NCI-H1694 treated with DMSO at 0.1 percent for 48 hours (cell line): ENCODE measurements around the gene KIAA2012.

Experiments used
- DNase-seq: peaks from one replicate; lab custom pipeline; 2025; lab: John Stamatoyannopoulos, UW

KIAA2012 gene

GRCh38 chr2:202043475-202043874, 29.6 kb upstream of the KIAA2012 start:
- no peak for DNase-seq

- no peak for DNase-seq
Observed at GRCh38 chr2:202044777-202045176, 28.3 kb upstream of the KIAA2012 start.

DNA sequence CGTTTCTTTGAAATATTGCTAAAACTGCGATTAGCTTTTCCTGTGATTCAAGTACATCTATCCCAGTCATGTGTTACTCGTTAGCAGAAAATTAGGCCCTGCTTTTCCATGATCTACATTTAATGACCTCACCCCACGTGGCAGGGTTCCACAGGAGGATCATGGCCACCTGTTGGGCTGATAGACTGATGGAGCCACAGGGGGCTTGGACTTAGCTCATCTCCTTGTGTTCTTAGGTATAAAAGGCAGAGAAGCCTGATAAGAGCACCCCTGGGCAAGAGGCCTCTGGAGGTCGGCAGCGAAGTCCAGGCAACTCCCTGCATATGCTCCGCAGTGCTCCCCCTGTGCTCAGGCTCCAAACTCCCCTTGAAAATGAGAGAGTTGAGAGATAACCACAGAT, 26.5 kb upstream of the KIAA2012 start:
- DNase-seq: no peak

DNA sequence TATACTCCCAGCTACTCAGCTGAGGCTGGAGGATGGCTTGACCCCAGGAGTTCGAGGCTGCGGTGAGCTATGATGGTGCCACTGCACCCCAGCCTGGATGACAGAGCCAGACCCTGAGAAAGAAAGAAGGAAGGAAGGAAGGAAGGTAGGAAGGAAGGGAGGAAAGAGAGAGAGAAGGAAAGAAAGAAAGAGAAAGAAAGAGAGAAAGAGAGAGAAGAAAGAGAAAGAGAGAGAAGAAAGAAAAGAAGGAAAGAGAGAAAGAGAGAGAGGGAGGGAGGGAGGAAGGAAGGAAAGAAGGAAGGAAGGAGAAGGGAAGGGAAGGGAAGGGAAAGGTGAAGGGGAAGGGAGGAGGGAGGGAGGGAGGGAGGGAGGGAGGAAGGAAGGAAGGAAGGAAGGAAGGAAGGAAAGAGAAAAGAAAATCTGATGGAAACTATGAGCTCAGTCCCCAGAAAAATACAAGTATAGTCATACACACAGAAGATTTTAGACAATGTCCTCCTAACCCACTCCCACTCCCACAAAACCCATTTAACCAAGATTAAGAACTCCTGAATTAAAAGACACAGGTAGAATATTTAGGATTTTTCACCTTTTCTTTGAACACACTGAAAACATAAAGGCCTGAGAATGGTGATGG, 23.8 kb upstream of the KIAA2012 start:
- no peak for DNase-seq

DNA sequence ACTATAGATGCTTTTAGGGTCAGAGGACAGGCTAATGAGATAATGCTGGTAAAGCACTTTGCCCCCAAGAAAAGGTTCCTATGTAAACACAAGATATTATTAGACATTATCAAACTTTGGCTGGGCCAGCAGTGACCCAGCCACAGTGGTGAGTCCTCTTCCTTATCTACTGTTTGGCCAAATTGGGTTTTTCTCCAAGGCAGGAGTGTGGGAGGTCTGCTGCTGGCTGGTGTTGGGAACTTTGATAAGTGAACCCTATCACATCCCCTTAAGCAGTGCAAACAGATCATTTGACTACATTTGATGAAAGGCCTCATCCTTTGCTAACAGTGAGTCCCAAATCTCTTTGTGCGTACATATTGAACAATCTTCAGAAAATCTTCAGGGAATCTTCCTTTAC, 23.2 kb upstream of the KIAA2012 start:
- DNase-seq: no peak

DNA sequence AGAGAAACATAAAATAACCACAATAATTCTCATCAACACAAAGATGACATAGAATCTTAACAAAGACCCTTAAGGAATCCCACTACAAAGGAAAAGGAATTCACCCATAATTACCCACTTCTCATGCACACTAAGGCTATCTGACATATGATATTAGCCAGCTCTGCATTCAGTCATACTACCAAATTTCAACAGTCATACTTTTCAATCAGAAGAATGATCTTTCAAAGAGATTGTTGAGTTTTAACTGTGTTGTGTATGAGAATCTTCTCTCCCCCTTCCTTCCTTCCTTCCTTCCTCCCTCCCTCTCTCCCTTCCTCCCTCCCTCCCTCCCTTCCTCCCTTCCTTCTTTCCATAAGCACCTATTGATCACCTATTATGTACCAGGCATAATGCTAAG, 22.4 kb upstream of the KIAA2012 start:
- DNase-seq: no peak

- DNase-seq: no peak
Observed at GRCh38 chr2:202051499-202052161, 21.4 kb upstream of the KIAA2012 start.

DNA sequence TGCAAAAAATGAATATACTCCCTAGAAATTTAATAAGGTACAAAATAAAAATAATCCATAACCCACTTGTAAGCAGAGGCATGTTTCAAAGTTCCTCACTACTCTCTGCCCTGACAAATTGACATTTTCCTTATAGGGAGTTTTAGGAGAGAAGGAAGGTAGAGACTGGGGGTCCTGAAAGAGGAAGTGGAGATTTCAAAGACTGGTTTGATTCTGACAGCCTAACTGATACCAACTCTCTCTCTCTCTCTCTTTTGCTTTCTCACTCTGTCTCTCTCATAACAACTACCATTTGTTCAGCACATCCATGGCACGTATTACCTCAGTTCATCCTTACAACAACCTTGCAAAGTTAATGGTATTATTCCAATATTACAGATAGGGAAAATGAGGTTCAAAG, 20.8 kb upstream of the KIAA2012 start:
- no peak for DNase-seq

GRCh38 chr2:202054679-202055078, 18.4 kb upstream of the KIAA2012 start:
- DNase-seq: no peak

DNA sequence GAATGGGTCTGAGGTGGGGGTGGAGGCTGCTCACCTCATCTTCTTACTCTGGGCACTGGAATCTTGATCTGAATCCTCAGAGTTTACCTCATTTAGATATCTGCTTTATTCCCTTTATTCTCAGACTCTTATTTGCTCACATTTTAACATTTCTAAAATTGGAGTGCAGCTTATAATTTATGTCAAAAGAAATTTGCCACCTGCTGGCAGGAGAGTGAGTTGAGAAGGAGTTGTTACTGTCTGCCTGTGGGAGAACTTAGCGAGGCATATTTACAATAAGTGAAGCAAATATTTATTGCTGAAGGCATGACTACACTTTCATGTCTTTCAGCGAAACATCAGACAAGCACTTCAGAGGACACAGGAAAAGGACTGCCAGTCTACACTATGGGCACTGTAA, 16.4 kb upstream of the KIAA2012 start:
- DNase-seq: peak; percentile 15

- no peak for DNase-seq
Observed at GRCh38 chr2:202060218-202060617, 12.8 kb upstream of the KIAA2012 start.

DNA sequence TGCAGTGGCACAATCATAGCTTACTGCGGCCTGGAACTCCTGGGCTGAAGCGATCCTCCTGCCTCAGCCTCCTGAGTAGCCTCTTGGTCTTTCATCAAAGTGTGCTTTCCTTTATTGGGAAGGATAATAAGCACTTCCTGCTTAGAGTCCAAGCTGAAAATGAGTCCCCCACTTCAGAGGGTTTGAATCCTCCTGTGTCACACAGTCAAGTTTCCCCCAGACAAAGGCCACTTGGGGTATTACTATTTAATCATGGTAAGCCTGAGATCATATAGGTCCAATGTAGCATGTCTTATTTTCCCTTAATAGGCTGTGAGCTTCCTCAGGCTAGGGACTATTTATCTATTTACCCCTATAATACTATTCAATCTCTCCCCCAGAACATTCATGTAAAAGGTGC, 11.4 kb upstream of the KIAA2012 start:
- DNase-seq: no peak

GRCh38 chr2:202064171-202064880, 8.7 kb upstream of the KIAA2012 start:
- no peak for DNase-seq

DNA sequence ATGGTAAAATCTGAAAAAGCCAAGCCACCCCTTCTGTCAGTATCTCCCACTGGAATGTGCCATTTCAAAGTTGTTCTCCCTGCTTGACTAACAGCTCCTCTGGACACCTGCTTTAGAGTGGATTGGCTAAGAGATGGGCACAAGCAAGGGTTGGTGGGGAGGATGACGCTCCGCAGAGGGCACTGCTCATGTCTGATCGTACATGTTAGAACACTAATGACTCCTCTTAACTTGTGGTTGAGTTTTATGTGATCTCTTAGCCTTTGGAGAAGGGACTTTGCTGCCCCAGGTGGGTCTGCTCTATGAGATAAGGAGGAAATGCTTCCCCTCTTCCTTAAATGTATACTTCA, 8.2 kb upstream of the KIAA2012 start:
- DNase-seq: no peak

- no peak for DNase-seq
Observed at GRCh38 chr2:202065876-202066275, 7.2 kb upstream of the KIAA2012 start.

DNA sequence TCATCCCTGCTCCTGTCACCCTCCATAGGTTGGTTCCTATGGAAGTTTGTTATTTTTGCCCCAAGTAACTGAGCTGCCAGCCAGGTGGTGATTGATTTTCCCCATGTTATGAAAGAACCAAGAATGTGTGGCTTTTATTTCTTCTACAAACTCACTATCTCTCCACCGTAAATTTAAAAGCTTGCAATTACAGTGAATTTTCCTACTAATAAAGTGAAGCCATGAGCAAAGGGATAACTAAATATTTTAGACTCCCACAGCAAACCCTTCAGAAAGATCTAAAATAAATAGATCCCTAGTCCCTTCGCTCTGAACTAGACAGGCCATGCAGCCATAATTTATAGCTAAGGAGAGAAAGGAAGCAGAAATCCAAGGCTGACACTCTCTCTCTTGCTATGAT, 6.2 kb upstream of the KIAA2012 start:
- no peak for DNase-seq

DNA sequence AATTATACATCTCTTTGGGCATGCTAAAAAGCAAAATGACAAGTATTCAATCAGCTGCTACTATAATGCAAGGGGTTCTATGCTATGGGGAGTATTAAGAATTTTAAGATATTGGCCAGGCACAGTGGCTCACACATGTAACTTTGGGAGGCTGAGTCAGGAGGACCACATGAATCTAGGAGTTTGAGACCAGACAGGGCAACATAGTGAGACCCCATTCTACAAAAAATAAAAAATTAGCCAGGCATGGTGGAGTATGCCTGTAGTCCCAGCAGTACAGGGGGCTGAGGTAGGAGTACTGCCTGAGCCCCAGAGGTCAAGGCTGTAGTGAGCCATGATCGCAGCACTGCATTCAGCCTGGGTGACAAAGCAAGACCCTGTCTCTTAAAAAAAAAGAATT, 5.5 kb upstream of the KIAA2012 start:
- DNase-seq: no peak

GRCh38 chr2:202069170-202070067, 3.6 kb upstream of the KIAA2012 start:
- no peak for DNase-seq

DNA sequence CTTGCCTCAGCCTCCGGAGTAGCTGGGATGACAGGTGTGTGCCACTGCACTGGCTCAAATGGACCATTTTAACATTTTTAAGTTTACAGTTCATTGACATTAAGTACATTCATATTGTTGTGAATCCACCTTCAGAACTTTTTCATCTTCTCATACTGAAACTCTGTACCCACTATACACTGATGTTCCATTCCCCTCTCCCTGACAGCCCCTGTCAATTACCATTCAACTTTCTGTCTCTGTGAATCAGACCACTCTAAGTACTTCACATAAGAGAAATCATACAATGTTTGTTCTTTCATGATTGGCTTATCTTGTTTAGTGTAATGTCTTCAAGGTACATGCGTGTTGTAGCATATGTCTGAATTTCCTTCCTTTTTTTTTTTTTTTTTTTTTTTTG, 1.9 kb upstream of the KIAA2012 start:
- no peak for DNase-seq

DNA sequence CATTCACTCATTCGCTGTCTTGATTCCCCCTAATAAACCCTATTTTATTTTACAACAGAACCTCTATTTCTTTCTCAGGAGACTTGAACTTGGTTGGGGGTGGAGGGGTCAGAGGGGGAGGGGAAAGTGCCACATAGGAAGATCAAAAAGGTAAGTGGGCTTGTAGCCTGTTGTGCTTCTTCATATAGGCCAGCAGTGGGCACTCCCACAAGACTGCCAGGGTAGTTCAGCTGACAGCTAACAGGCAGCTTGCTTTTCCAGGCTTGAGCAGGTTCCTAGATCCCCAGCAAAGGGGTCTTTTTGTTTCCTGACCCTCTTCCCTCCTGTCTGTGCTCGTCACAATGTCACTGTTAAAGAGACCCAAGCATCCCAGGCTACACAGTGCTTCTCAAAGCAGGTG, 829 bp upstream of the KIAA2012 start:
- DNase-seq: peak; percentile 38

GRCh38 chr2:202074324-202074723, 1.3 kb downstream of the KIAA2012 start:
- no peak for DNase-seq

GRCh38 chr2:202079310-202079709, 6.3 kb downstream of the KIAA2012 start:
- no peak for DNase-seq

DNA sequence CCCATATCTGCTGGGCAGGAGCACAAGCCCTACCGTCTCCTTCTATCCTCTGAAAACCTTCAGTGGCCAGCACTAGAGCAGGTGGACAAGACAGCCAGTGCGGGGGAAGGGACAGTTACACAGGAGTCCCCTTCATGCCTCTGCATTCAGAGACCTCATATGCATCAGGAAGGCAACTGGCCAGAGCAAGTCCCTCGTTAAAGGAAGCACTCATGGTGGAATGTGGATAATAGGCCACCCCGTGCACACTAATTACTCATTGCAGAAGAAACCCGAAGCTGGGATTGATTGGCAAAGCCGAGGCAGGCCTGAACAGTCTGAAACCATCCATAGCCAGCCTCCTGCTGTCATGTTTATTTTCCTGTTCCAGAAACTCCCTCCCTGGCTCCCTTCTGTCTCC, 11.2 kb downstream of the KIAA2012 start:
- DNase-seq: peak; percentile 87
